Esophagus (tissue), 2 donors: Measurements from ENCODE around the gene TLE1. TPM values are rescaled to one million over a fixed set of nuclear protein-coding genes. Genes with fewer than 3 reads are reported as not detected.
"Not testable (repeated sequence)": the region's sequence is repeated elsewhere in the genome, so short reads cannot be mapped to it uniquely, and the experiment has no call there.

Experiments
- H3K27ac ChIP-seq, 2 donors: one replicate each; pipeline ENCODE4 v1.5.1; 2013; ENCODE audit warnings: low read depth in 2 of 2, mild to moderate bottlenecking in 2 of 2, inconsistent platforms in 1 of 2, low read length in 1 of 2, moderate library complexity in 1 of 2
- H3K27me3 ChIP-seq, 2 donors: one replicate each; pipeline ENCODE4 v1.6.1; 2013; ENCODE audit warnings: low read length in 2 of 2, control low read depth in 1 of 2, mild to moderate bottlenecking in 1 of 2; ENCODE audit not compliant: insufficient read depth in 2 of 2, control insufficient read depth in 1 of 2
- H3K36me3 ChIP-seq, 2 donors: one replicate each; pipeline ENCODE4 v1.6.1; 2013; ENCODE audit warnings: low read length in 1 of 2; ENCODE audit not compliant: control insufficient read depth in 2 of 2, insufficient read depth in 2 of 2
- H3K4me1 ChIP-seq, 2 donors: one replicate each; pipeline ENCODE4 v1.6.1; 2013; ENCODE audit warnings: low read length in 1 of 2; ENCODE audit not compliant: control insufficient read depth in 2 of 2, insufficient read depth in 2 of 2
- H3K4me3 ChIP-seq, 2 donors: one replicate each; pipeline ENCODE4 v1.5.1; 2013; ENCODE audit warnings: low read length in 2 of 2, mild to moderate bottlenecking in 2 of 2, low read depth in 1 of 2, moderate library complexity in 1 of 2
- H3K9me3 ChIP-seq, 2 donors: one replicate each; pipeline ENCODE4 v1.6.1; 2013; ENCODE audit warnings: mild to moderate bottlenecking in 2 of 2, low read depth in 1 of 2, low read length in 1 of 2, moderate library complexity in 1 of 2; ENCODE audit not compliant: control insufficient read depth in 2 of 2, insufficient read depth in 1 of 2
- WGBS, 2 donors: extraction: QIAGEN DNeasy Blood & Tissue Kit; methylation state at CpG; one replicate each; pipeline ENCODE4 v1.1.7; 2013; 5-methylcytosine and 5-hydroxymethylcytosine counted together
- polyA plus RNA-seq, 2 donors: library from polyadenylated mRNA; stranded (reverse); fragments of 200-250 nt; gene quantifications; one replicate each; pipeline ENCODE4 v1.2.3, GENCODE V29; 2013
- donor health status: healthy with polysubstance abuse.
- donor health status: Bipolar disorder and iron deficiency.

TLE1 gene
- polyA plus RNA-seq, 2 donors = 11.1 to 14.7 TPM

DNA sequence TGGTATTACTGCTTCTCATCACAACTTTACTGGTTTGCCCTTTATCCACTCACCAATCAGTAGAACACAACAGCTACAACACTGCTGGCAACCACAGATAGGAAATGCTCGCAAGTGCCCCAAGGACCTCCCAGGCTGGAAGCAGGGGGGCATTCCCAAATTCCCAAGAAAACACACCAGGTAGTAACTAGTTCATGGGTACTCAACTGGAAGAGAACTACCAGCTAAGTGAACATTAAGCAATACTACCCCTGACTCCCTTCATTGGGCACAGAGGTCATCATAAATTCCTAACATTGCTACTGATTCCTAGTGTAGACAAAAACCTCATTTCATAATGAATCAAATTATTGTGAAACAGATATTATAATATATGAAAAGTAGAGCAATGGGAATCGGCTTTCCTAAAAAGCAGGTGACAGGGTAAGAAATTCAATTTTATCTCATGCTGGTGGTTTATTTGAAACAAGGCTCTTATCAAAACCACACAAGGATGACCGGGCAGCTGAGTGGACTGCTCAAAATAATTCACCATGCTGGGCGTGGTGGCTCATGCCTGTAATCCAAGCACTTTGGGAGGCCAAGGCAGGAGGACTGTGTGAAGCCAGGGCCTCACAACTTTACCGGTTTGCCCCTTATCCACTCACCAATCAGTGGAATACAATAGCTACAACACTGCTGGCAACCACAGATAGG is 81.6 kb downstream of the TLE1 start:
- Histone ChIP-seq H3K27me3 (no peaks in the 10 kb centered on the region), H3K4me1 (no peaks in the 10 kb centered on the region), H3K4me3 (no peak overlapping the region), H3K36me3 (peaks cover 6 to 13% of the 10 kb centered on the region in 2 donors), H3K9me3 (no peaks in the 10 kb centered on the region), H3K27ac (no peak overlapping the region)
- WGBS, 2 donors = 73% methylated on average over 5 of the region's 5 CpGs

GRCh38 chr9:81606261-81606660 is 83.1 kb downstream of the TLE1 start:
- not testable (repeated sequence) for H3K9me3 ChIP-seq, H3K4me3 ChIP-seq, H3K27me3 ChIP-seq, H3K4me1 ChIP-seq, H3K27ac ChIP-seq, H3K36me3 ChIP-seq

- H3K27ac ChIP-seq = no peak overlapping the region
- H3K4me3 ChIP-seq = no peak overlapping the region
- peaks cover 7 to 8% of the 10 kb centered on the region in 2 donors for H3K36me3 ChIP-seq
- no peaks in the 10 kb centered on the region for H3K27me3 ChIP-seq
- H3K4me1 ChIP-seq = no peaks in the 10 kb centered on the region
- WGBS, 2 donors = 86 to 88% methylated on average over 8 of the region's 8 CpGs
- no peaks in the 10 kb centered on the region for H3K9me3 ChIP-seq
These were observed 84.1 kb downstream of the TLE1 start for GRCh38 chr9:81605170-81605670.

DNA sequence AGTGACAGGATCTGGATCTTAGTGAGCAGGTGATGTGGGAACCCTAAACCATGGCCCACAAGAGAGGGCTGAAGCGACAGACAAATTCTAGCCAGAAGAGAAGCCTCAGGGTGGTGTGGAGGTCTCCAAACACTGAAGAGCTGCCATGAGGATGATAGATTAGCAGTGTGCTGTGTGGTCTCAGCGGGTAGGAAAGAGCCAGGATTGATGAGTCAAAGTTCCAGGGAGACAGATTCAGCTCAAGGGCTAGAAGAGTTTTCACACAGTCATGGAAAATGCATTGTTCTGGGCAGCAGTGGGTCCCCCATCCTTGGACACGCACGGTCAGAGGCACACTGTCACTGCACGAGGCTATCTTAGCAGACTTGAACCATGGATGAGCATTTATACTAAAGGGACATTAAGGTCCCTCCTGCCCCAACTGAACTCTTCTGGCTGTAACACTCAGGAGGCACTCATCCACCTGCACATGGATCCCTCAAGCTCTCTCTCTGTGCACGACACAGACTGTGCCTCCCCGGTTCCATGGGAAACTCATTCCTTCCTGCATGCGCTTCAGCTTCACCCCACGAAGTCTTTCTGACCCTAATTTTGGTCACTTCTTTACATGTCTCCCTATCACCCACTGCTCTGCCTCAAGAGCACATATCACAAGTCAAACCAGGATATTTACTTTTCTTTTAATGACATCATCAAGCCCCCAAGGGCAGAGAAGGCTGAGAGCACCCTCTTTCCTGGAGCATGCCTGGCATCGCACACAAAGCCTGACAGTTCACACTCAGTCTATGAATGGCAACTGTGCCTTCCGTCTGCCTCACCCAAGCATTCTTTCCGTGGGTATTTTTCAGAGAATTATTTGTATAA is 84.8 kb downstream of the TLE1 start:
- H3K27me3 ChIP-seq = no peaks in the 10 kb centered on the region
- no peak overlapping the region for H3K4me3 ChIP-seq
- H3K4me1 ChIP-seq = no peaks in the 10 kb centered on the region
- 84 to 85% methylated on average over 12 of the region's 12 CpGs for WGBS, 2 donors
- H3K9me3 ChIP-seq = no peaks in the 10 kb centered on the region
- H3K27ac ChIP-seq = no peak overlapping the region
- H3K36me3 ChIP-seq = peaks cover 7 to 8% of the 10 kb centered on the region in 2 donors

DNA sequence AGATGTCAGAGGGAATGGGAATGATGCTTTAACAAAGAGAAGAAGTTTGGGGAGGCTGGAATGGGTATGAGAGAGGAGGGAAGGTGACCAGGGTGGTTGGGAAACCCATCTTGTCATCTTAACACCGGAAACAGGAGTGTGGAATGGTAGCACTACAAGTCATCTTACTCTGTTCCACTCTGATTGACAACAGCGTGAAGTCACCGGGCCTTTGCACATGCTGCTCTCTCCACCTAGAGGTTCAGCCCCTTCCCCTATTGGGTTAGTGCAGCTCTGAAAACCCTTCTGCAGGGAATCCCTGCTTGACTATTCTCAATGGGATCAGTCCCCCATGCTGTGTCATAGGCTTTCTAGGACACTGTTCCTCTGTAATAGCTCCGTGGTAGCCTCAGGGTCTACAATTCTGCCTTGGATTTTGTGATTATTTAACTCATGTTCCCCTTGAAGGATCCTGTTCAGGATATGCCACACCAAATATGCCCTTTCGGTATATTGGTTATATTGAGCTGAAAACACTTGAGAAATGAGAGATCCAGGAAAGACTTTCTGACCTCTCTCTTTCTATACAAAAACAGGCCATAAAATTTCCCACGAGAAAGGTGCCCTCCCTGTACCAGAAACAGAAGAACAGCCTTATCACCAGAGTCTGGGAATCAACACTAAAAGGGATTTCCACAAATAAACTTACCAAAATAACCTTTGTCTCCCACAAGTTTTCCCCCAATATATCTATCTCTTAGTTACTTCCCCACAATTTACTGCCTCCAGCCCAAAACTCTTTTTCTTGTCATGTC is 86.3 kb downstream of the TLE1 start:
- no peaks in the 10 kb centered on the region for H3K27me3 ChIP-seq
- no peaks in the 10 kb centered on the region for H3K9me3 ChIP-seq
- H3K4me3 ChIP-seq = no peak overlapping the region
- peaks cover 0 to 3% of the 10 kb centered on the region in 2 donors for H3K4me1 ChIP-seq
- H3K27ac ChIP-seq = no peak overlapping the region
- peaks cover 4 to 8% of the 10 kb centered on the region in 2 donors for H3K36me3 ChIP-seq
- 86% methylated on average over 6 of the region's 6 CpGs for WGBS, 2 donors

- Histone ChIP-seq H3K27ac (no peak overlapping the region), H3K36me3 (peaks cover 6 to 8% of the 10 kb centered on the region in 2 donors), H3K4me3 (no peak overlapping the region), H3K9me3 (no peaks in the 10 kb centered on the region), H3K27me3 (no peaks in the 10 kb centered on the region), H3K4me1 (peaks cover 0 to 3% of the 10 kb centered on the region in 2 donors)
- 65 to 75% methylated on average over 15 of the region's 15 CpGs for WGBS, 2 donors
These were observed 87.4 kb downstream of the TLE1 start for GRCh38 chr9:81601639-81602623.

DNA sequence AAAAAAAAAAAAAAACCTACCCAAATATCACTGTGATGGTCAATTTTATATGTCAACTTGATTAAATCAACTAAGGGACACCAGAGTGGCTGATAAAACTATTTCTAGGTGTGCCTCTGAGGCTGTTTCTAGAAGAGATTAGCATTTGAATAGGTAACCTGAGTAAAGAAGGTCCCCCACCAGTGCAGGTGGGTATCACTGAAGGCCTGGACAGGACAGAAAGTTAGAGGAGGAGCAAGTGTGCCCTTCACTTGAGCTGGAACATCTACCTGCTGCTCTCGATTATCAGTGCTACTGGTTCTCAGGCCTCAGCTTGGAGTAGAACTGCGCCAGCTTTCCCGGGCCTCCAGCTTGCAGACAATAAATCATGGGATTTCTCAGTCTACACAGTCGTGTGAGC is 88.7 kb downstream of the TLE1 start:
- no peak overlapping the region for H3K4me3 ChIP-seq
- WGBS, 2 donors = 76 to 86% methylated on average over 4 of the region's 4 CpGs
- H3K9me3 ChIP-seq = no peaks in the 10 kb centered on the region
- H3K4me1 ChIP-seq = peaks cover 0 to 3% of the 10 kb centered on the region in 2 donors
- no peaks in the 10 kb centered on the region for H3K27me3 ChIP-seq
- H3K36me3 ChIP-seq = peaks cover 6 to 8% of the 10 kb centered on the region in 2 donors
- no peak overlapping the region for H3K27ac ChIP-seq

DNA sequence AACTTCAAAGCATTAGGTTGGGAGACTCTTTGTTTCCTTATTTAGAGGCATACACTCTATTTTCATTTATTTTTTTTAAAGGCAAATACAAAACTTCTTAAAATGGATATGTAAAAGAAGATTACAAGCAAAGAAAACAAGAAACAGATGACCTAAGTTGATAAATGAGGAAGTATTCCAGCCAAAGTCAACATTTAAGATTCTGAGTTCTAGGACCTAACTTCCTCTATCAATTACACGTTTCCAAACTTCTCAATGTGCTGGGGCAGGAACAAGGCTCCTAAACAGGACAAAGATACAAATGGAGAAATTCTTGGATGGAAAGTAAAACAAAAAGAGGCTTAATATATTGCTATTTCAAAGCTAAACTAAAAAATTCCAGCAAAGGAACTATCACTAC is 89.5 kb downstream of the TLE1 start:
- H3K27me3 ChIP-seq = no peaks in the 10 kb centered on the region
- H3K36me3 ChIP-seq = peaks cover 6 to 8% of the 10 kb centered on the region in 2 donors
- H3K27ac ChIP-seq = no peak overlapping the region
- no peaks in the 10 kb centered on the region for H3K9me3 ChIP-seq
- H3K4me3 ChIP-seq = no peak overlapping the region
- WGBS, 2 donors = 23 to 48% methylated on average over 1 of the region's 1 CpG
- H3K4me1 ChIP-seq = peaks cover 0 to 3% of the 10 kb centered on the region in 2 donors
